Measurements from ENCODE around the gene HIBADH.

The HIBADH gene

GRCh38 chr7:27615420-27616185, 47.1 kb downstream of the HIBADH start:
- TF ChIP-seq, protein P1, sequence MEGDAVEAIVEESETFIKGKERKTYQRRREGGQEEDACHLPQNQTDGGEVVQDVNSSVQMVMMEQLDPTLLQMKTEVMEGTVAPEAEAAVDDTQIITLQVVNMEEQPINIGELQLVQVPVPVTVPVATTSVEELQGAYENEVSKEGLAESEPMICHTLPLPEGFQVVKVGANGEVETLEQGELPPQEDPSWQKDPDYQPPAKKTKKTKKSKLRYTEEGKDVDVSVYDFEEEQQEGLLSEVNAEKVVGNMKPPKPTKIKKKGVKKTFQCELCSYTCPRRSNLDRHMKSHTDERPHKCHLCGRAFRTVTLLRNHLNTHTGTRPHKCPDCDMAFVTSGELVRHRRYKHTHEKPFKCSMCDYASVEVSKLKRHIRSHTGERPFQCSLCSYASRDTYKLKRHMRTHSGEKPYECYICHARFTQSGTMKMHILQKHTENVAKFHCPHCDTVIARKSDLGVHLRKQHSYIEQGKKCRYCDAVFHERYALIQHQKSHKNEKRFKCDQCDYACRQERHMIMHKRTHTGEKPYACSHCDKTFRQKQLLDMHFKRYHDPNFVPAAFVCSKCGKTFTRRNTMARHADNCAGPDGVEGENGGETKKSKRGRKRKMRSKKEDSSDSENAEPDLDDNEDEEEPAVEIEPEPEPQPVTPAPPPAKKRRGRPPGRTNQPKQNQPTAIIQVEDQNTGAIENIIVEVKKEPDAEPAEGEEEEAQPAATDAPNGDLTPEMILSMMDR (IDR thresholded peaks at IDR 0.05; ENCODE audit: low read length, missing control alignments), result no peak
- DNase-seq (ENCODE audit: low read depth), result no peak
- H3K4me3 ChIP-seq (replicated peaks; ENCODE audit: low read depth, low read length), result no peak overlapping the region

- no peak overlapping the region for H3K4me3 ChIP-seq (replicated peaks; ENCODE audit: low read depth, low read length)
- TF ChIP-seq, protein P1 (IDR thresholded peaks at IDR 0.05; ENCODE audit: low read length, missing control alignments), result no peak
- DNase-seq (ENCODE audit: low read depth), result no peak
Observed at GRCh38 chr7:27614095-27614494, 48.6 kb downstream of the HIBADH start.

- TF ChIP-seq, protein P1 (IDR thresholded peaks at IDR 0.05; ENCODE audit: low read length, missing control alignments), result no peak
- DNase-seq (ENCODE audit: low read depth), result no peak
- no peak overlapping the region for H3K4me3 ChIP-seq (replicated peaks; ENCODE audit: low read depth, low read length)
Observed at GRCh38 chr7:27611059-27611458, 51.6 kb downstream of the HIBADH start.

- DNase-seq (ENCODE audit: low read depth), result no peak
- H3K4me3 ChIP-seq (replicated peaks; ENCODE audit: low read depth, low read length), result no peak overlapping the region
- TF ChIP-seq, protein P1 (IDR thresholded peaks at IDR 0.05; ENCODE audit: low read length, missing control alignments), result no peak
Observed at GRCh38 chr7:27608776-27609495, 53.7 kb downstream of the HIBADH start.

- TF ChIP-seq, protein P1 (IDR thresholded peaks at IDR 0.05; ENCODE audit: low read length, missing control alignments), result no peak
- no peak overlapping the region for H3K4me3 ChIP-seq (replicated peaks; ENCODE audit: low read depth, low read length)
- no peak for DNase-seq (ENCODE audit: low read depth)
Observed at GRCh38 chr7:27607210-27607606, 55.5 kb downstream of the HIBADH start.

- TF ChIP-seq, protein P1 (IDR thresholded peaks at IDR 0.05; ENCODE audit: low read length, missing control alignments), result no peak
- no peak overlapping the region for H3K4me3 ChIP-seq (replicated peaks; ENCODE audit: low read depth, low read length)
- DNase-seq (ENCODE audit: low read depth), result peak; percentile 51
Observed at GRCh38 chr7:27606270-27607209, 56.1 kb downstream of the HIBADH start.
